Measurements from ENCODE around the gene AKT1.

AKT1 gene

DNA sequence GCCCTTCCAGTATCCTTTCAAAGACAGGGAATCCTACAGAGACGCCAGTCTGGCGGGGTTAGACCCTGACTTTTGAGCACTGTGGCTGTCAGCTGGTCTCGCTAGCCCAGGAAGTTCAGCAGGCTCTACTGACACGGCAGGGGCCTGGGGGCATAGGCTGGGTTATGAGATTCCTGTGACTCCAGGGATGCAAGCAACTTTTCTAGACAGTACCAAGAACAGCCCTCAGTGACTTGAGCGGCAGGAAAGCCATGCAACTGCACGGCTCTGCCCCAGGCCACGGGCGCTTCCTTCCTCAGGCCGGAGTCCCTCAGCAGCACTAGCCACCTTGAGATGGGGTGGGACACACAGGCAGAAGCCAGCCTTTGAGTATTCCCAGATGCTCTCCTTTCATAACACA, 47.7 kb downstream of the AKT1 start:
- H3K79me2 ChIP-seq (ENCODE audit: insufficient read depth, low read depth) = no peaks in the 10 kb centered on the region
- TF ChIP-seq, protein P1, sequence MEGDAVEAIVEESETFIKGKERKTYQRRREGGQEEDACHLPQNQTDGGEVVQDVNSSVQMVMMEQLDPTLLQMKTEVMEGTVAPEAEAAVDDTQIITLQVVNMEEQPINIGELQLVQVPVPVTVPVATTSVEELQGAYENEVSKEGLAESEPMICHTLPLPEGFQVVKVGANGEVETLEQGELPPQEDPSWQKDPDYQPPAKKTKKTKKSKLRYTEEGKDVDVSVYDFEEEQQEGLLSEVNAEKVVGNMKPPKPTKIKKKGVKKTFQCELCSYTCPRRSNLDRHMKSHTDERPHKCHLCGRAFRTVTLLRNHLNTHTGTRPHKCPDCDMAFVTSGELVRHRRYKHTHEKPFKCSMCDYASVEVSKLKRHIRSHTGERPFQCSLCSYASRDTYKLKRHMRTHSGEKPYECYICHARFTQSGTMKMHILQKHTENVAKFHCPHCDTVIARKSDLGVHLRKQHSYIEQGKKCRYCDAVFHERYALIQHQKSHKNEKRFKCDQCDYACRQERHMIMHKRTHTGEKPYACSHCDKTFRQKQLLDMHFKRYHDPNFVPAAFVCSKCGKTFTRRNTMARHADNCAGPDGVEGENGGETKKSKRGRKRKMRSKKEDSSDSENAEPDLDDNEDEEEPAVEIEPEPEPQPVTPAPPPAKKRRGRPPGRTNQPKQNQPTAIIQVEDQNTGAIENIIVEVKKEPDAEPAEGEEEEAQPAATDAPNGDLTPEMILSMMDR (conservative IDR thresholded peaks at IDR 0.05; ENCODE audit: low read depth, low read length) = no peak
- no peak overlapping the region for H3K4me2 ChIP-seq
- no peak overlapping the region for H3K9ac ChIP-seq
- no peak overlapping the region for H3K27ac ChIP-seq
- no peaks in the 10 kb centered on the region for H3K4me1 ChIP-seq (ENCODE audit: low read depth, poor library complexity, severe bottlenecking)
- no peaks in the 10 kb centered on the region for H4K20me1 ChIP-seq (ENCODE audit: insufficient read depth)
- H3K27me3 ChIP-seq (ENCODE audit: insufficient read depth, low read depth) = peaks cover 7% of the 10 kb centered on the region
- no peak overlapping the region for H3K4me3 ChIP-seq (IDR thresholded peaks at IDR 0.05; ENCODE audit: insufficient read depth, low read depth, low read length)
- no peak overlapping the region for H2AFZ ChIP-seq (ENCODE audit: low read depth)
- no peaks in the 10 kb centered on the region for H3K36me3 ChIP-seq (ENCODE audit: insufficient read depth)

DNA sequence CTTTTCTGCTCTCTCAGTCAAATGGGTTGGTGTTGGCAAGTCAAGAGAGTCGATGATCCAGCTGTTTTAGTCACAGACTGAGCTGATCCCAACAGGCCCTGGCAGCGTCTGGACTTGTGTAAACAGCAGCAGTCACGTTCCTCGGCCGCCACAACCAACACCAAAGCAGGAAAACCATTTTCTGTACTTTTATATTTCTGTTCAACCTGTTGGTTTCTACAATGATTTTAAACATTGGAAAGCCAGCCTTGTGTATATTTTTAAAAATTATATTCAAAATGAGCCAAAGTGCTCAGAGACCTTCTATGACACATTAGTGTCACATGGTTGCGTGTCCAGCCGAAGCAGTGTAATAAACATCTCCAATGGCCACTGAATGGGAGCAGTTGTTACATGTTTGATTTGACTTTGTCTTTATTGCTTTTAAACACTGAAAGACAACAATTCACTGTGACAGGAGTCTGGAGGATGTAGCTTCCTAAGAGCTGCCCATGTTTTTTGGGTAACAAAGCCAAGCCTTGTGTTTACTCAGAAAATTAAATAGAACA, 48.5 kb downstream of the AKT1 start:
- Histone ChIP-seq H3K4me3 (IDR thresholded peaks at IDR 0.05; ENCODE audit: insufficient read depth, low read depth, low read length) (no peak overlapping the region), H2AFZ (ENCODE audit: low read depth) (no peak overlapping the region), H3K9ac (no peak overlapping the region), H3K27ac (no peak overlapping the region), H4K20me1 (ENCODE audit: insufficient read depth) (no peaks in the 10 kb centered on the region), H3K4me1 (ENCODE audit: low read depth, poor library complexity, severe bottlenecking) (no peaks in the 10 kb centered on the region), H3K27me3 (ENCODE audit: insufficient read depth, low read depth) (peaks cover 13% of the 10 kb centered on the region), H3K36me3 (ENCODE audit: insufficient read depth) (no peaks in the 10 kb centered on the region), H3K4me2 (no peak overlapping the region), H3K79me2 (ENCODE audit: insufficient read depth, low read depth) (no peaks in the 10 kb centered on the region)
- TF ChIP-seq, protein P1 (conservative IDR thresholded peaks at IDR 0.05; ENCODE audit: low read depth, low read length) = no peak

DNA sequence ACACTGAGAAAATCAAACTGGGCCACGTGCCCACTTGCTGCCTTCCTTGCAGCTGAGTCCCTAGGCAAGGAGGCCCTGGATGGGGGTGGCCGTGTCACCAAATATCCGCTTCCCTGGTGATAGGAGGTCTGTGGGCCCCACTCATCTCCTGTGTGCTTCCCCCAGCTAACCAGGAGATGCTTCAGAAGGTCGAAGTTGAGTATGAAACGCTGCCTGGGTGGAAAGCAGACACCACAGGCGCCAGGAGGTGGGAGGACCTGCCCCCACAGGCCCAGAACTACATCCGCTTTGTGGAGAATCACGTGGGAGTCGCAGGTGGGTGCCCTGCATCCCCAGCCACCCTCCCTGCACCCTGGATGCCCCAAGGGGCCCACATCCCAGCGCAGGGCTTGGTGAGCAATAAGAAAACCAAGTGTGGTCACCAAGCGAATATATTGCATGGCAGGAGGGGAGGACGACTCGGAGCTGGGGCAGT, 49.4 kb downstream of the AKT1 start:
- Histone ChIP-seq H3K27ac (no peak overlapping the region), H3K9ac (no peak overlapping the region), H3K4me3 (IDR thresholded peaks at IDR 0.05; ENCODE audit: insufficient read depth, low read depth, low read length) (no peak overlapping the region), H3K4me1 (ENCODE audit: low read depth, poor library complexity, severe bottlenecking) (no peaks in the 10 kb centered on the region), H4K20me1 (ENCODE audit: insufficient read depth) (no peaks in the 10 kb centered on the region), H3K27me3 (ENCODE audit: insufficient read depth, low read depth) (peaks cover 18% of the 10 kb centered on the region), H2AFZ (ENCODE audit: low read depth) (no peak overlapping the region), H3K36me3 (ENCODE audit: insufficient read depth) (no peaks in the 10 kb centered on the region), H3K4me2 (no peak overlapping the region), H3K79me2 (ENCODE audit: insufficient read depth, low read depth) (no peaks in the 10 kb centered on the region)
- TF ChIP-seq, protein P1 (conservative IDR thresholded peaks at IDR 0.05; ENCODE audit: low read depth, low read length) = no peak

DNA sequence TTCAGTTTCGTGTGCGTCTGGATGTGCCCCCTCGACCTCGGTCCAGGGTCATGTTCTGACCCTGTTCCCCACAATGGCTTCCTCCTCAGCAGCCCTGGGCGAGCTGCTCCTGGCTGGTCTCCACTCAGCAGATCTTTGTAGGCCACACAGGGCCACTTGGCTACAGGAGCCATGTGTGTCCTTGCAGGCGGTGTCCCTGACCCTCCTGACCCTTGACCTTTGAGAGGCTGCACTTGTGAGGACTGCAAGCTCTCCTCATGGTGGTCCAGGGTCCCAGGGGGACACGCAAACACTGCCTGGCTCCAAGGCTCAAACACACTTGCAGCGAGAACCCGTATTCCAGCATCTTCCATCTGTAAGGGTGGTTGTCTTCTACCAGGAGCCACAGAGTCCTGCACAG, 50.1 kb downstream of the AKT1 start:
- Histone ChIP-seq H3K27ac (no peak overlapping the region), H4K20me1 (ENCODE audit: insufficient read depth) (no peaks in the 10 kb centered on the region), H3K4me2 (no peak overlapping the region), H3K27me3 (ENCODE audit: insufficient read depth, low read depth) (peaks cover 24% of the 10 kb centered on the region), H3K79me2 (ENCODE audit: insufficient read depth, low read depth) (no peaks in the 10 kb centered on the region), H3K4me3 (IDR thresholded peaks at IDR 0.05; ENCODE audit: insufficient read depth, low read depth, low read length) (no peak overlapping the region), H3K9ac (no peak overlapping the region), H2AFZ (ENCODE audit: low read depth) (no peak overlapping the region), H3K36me3 (ENCODE audit: insufficient read depth) (no peaks in the 10 kb centered on the region), H3K4me1 (ENCODE audit: low read depth, poor library complexity, severe bottlenecking) (no peaks in the 10 kb centered on the region)
- TF ChIP-seq, protein P1 (conservative IDR thresholded peaks at IDR 0.05; ENCODE audit: low read depth, low read length) = no peak

All from KMS-11 (cell line).